ENCODE data around the gene TMEM255B. TPM values are rescaled to one million over a fixed set of nuclear protein-coding genes. Genes with fewer than 3 reads are reported as not detected.
A peak's percentile ranks its signal among the peaks of the same experiment; 100 is the strongest.

TMEM255B gene
- total RNA-seq, 1 donor from 2014 or later, result 7.4 TPM

DNA sequence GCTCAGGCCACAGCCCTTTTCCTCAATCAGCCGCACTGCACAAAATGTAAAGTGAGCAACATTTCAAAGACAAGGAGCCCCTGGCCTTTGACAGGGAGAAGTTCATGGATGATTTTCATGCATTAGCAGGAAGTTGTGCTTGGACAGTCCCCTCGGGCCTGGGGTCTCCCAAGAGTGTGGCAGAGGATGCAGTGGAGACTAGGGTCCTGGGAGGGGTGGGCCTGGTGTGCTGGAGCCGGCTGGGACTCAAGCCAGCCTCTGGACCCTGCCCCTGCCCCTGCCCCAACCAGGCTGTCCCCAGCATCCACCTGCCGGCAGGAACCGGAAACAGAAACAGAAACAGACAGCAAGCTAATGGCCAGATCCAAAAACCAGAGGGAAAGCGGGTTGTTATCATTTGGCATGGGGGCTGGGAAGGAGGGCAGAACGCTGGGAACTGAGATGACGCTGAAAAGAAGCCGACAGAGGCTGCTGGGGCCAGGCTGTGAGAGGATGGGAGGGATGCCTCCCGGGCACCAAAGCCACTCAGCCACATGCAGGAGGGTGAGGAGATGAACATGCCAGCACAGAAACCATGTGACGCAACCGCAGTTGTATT, 102.5 kb downstream of the TMEM255B start:
- DNase-seq (ENCODE audit: low read depth), result no peak
- H3K4me3 ChIP-seq (ENCODE audit: low read depth, low read length), result no peak overlapping the region
- TF ChIP-seq CTCF (conservative IDR thresholded peaks at IDR 0.05; ENCODE audit: low read depth, low read length), result no peak

DNA sequence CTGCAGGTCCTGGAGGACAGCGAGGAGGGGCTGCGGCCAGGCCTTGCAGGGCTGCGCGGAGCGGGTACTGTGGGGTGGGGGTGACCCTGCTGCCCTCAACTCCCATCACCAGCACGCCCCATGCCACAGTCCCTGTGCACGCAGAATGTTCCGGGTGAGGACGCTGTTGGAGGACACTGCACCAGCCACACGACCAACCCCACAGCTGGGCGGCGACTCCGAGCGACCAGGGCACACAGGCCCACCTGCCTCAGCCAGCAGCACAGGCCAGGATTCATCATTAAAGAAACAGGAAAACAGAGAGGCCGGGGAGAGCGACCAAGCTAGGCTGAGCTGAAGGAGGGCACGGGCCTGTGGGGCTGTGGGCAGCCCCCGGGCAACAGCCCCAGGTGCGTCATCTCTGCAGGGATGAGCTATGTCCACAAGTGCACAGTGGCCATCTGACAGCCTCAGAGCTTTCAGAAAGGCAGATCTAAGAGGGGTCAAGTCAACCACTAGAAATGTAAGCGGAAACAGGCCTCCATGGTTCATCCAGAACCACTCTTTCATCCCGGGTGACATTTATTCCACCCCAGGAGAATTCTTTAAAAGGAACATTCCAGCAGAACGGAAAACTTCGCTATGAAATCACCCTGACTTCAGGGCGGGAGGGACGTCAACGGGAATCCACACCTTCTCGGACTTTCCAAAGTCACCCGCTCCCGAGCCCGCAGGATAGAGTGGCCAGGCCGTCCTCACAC, 103.3 kb downstream of the TMEM255B start:
- no peak for TF ChIP-seq CTCF (conservative IDR thresholded peaks at IDR 0.05; ENCODE audit: low read depth, low read length)
- peak overlapping the region; percentile 76 for H3K4me3 ChIP-seq (ENCODE audit: low read depth, low read length)
- DNase-seq (ENCODE audit: low read depth), result no peak

- no peak for TF ChIP-seq CTCF (conservative IDR thresholded peaks at IDR 0.05; ENCODE audit: low read depth, low read length)
- no peak for DNase-seq (ENCODE audit: low read depth)
- peak overlapping the region; percentile 76 for H3K4me3 ChIP-seq (ENCODE audit: low read depth, low read length)
Measured at GRCh38 chr13:113862931-113863523, 104.0 kb downstream of the TMEM255B start.

GRCh38 chr13:113863524-113864272, 104.7 kb downstream of the TMEM255B start, which contains the start of gene GAS6:
Gene GAS6 (minus strand): TSS chr13:113864076. CDS start chr13:113863920, 156 bp downstream.
- peak within 1 kb of the TSS; percentile 76 for H3K4me3 ChIP-seq (ENCODE audit: low read depth, low read length)
- no peak for DNase-seq (ENCODE audit: low read depth)
- no peak for TF ChIP-seq CTCF (conservative IDR thresholded peaks at IDR 0.05; ENCODE audit: low read depth, low read length)

GRCh38 chr13:113864273-113864890, 105.4 kb downstream of the TMEM255B start:
- TF ChIP-seq CTCF (conservative IDR thresholded peaks at IDR 0.05; ENCODE audit: low read depth, low read length), result no peak
- no peak for DNase-seq (ENCODE audit: low read depth)
- H3K4me3 ChIP-seq (ENCODE audit: low read depth, low read length), result peak overlapping the region; percentile 76

DNA sequence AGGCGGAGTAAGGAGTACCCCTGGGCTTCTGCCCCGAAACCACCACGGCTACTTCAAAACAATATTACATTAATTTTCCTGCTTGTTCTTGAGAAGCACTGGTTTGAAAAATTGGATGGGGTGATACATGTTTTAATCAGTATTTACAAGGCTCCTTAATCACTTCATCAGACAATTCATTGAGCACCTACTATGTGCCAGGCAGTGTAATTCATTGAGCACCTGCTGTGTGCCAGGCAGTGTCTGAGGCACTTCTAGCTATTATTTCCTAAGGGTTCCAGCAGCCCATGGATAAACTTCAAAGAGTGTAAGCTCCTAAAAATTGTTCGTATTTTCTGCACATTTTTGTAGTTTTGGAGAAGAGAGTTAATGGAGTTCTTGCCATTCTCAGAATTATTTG, 106.4 kb downstream of the TMEM255B start:
- DNase-seq (ENCODE audit: low read depth), result no peak
- no peak for TF ChIP-seq CTCF (conservative IDR thresholded peaks at IDR 0.05; ENCODE audit: low read depth, low read length)

More for the DNA sequence above, 106.4 kb downstream of the TMEM255B start:
- H3K4me3 ChIP-seq (ENCODE audit: low read depth, low read length), result no peak overlapping the region
